Activated CD4-positive, alpha-beta T cell treated with anti-CD3 and anti-CD28 coated beads, Interleukin-2, amount 10 ng/mL, durations not matched to agents 24 days and 14 days (primary cell): ENCODE data around the gene OGDH. TPM values are rescaled to one million over a fixed set of nuclear protein-coding genes. Genes with fewer than 3 reads are reported as not detected.

Experiments
- DNase-seq: peaks from one replicate; pipeline ENCODE4 v3.0.0; 2022
- H3K27ac Mint-ChIP-seq: one replicate; pipeline ENCODE4 v1.8.0; 2022; ENCODE audit warnings: mild to moderate bottlenecking, mixed read lengths
- H3K27me3 Mint-ChIP-seq: one replicate; pipeline ENCODE4 v1.8.0; 2022; ENCODE audit warnings: mixed read lengths
- H3K36me3 Mint-ChIP-seq: one replicate; pipeline ENCODE4 v1.8.0; 2022; ENCODE audit warnings: low read depth, mild to moderate bottlenecking, mixed read lengths
- H3K4me1 Mint-ChIP-seq: one replicate; pipeline ENCODE4 v1.8.0; 2021; ENCODE audit warnings: mixed read lengths
- H3K4me3 Mint-ChIP-seq: one replicate; pipeline ENCODE4 v1.8.0; 2022; ENCODE audit warnings: mild to moderate bottlenecking, moderate library complexity, mixed read lengths
- H3K9me3 Mint-ChIP-seq: one replicate; pipeline ENCODE4 v1.8.0; 2021; ENCODE audit warnings: mixed read lengths
- intact Hi-C: fragments of 100-400 bp; cut with micrococcal nuclease; formaldehyde crosslinking; loops from one replicate; pipeline ENCODE4 v1.15.1; 2023
- total RNA-seq: library from RNA; stranded (reverse); gene quantifications from 2 replicates; pipeline ENCODE4 v1.2.3, GENCODE V29; 2022

The OGDH gene
- total RNA-seq, 1 donor from 2014 or later = 102 TPM

DNA sequence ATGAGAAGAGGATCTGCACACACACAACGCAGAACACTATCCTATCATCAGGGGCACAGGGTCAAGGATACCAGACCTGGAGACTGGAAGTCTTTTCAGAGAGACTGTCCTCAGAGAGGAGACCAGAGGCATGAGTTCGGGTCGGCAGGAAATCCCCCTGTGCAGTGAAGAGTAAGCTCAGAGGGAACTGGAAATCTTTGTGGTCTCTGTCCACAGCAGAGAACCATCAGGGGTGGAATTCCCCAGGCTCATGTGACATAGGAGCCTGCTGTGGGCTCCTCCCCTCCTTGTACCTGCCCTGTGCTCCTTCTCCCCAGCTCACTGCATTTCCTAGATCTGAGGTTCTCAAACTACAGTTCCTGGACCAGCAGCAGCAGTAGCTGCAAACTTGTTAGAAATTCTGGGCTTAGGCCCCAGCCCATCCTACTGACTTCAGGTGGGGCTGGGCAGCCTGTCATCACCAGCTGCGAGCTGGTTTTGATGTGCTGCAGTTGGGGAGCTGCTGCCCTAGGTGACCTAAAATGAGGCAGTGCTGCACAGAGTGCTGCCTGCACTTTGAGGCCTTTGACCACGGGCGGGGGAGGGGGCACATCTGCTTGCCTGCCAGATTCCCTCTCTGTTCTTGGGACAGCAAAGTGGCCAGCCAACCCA is 144.6 kb downstream of the OGDH start:
- peak; percentile 91 for DNase-seq
- no peaks in the 10 kb centered on the region for H3K9me3 Mint-ChIP-seq
- H3K36me3 Mint-ChIP-seq = peaks cover 19% of the 10 kb centered on the region
- H3K4me1 Mint-ChIP-seq = peaks cover 41% of the 10 kb centered on the region
- peak overlapping the region; percentile 88 for H3K27ac Mint-ChIP-seq
- intact Hi-C loops = loop anchor here (1.0 kb wide), 1 partner anchor 112 kb away; no protein-coding TSS in a partner anchor
- H3K27me3 Mint-ChIP-seq = no peaks in the 10 kb centered on the region
- H3K4me3 Mint-ChIP-seq = peak overlapping the region; percentile 93

DNA sequence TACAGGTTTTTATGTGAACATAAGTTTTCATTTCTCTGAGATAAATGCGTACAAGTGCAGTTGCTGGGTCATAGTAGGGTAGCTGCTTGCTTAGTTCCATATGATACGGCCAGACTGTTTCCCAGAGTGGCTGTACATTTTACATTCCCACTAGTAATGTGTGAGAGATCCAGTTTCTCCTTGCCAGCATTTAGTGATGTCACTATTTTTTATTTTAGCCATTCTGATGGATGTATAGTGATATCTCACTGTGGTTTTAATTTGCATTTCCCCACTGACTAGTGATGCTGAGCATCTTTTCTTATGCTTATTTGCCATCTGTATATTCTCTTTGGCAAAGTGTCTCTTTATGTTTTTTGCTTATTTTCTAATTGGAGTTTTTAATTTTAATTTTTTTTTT is 146.4 kb downstream of the OGDH start:
- Mint-ChIP-seq H3K36me3 (peaks cover 25% of the 10 kb centered on the region), H3K27ac (peak overlapping the region; percentile 65), H3K27me3 (no peaks in the 10 kb centered on the region), H3K4me1 (peaks cover 35% of the 10 kb centered on the region), H3K4me3 (peak overlapping the region; percentile 37), H3K9me3 (no peaks in the 10 kb centered on the region)
- no peak for DNase-seq
- intact Hi-C loops = no loop called here

DNA sequence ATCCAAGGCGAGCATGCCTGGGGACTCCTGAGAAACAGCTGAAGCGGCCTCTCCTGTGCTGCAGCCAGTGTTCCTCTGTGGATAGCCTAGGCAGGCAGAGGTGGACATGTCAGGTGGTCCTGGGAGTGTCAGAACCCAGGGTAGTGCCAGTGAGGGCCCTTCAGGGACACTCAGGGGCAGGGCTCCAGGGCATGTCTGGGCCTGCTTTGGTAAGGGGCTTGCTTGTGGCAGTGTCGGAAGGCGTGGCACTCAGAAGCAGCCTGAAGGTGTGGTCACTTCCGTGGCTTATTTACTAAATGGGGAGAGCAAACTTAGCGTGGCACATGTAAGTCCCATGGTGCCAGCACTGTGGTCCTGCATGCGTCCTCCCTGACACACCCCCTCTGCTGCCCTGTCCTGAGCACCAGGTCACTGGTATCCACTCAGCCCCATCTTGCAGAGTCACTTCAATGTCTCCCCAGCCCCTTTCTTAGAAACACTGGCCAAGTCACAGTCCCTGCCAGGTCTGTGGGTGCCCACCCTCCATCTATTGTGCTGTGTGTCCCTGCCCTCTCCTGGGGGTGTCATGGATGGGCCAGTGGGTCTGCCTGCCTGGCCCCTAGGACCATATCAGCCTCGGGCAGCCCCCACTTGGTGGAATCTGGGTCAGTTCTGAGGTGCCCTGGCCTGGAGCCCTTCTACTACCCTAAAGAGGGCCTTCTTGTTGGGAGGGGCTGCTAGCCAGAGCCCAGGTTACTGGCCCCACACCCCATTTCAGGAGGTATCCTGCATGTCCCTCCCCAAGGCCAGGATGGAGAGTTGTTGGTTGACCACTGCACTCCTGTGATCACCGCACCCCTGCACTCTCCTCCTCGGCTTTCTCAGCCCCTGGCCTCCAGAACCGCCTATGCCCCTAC is 148.6 kb downstream of the OGDH start:
- H3K4me1 Mint-ChIP-seq = peaks cover 29% of the 10 kb centered on the region
- no peaks in the 10 kb centered on the region for H3K27me3 Mint-ChIP-seq
- peak overlapping the region; percentile 51 for H3K27ac Mint-ChIP-seq
- intact Hi-C loops = no loop called here
- no peak for DNase-seq
- peaks cover 27% of the 10 kb centered on the region for H3K36me3 Mint-ChIP-seq
- no peak overlapping the region for H3K4me3 Mint-ChIP-seq
- no peaks in the 10 kb centered on the region for H3K9me3 Mint-ChIP-seq

DNA sequence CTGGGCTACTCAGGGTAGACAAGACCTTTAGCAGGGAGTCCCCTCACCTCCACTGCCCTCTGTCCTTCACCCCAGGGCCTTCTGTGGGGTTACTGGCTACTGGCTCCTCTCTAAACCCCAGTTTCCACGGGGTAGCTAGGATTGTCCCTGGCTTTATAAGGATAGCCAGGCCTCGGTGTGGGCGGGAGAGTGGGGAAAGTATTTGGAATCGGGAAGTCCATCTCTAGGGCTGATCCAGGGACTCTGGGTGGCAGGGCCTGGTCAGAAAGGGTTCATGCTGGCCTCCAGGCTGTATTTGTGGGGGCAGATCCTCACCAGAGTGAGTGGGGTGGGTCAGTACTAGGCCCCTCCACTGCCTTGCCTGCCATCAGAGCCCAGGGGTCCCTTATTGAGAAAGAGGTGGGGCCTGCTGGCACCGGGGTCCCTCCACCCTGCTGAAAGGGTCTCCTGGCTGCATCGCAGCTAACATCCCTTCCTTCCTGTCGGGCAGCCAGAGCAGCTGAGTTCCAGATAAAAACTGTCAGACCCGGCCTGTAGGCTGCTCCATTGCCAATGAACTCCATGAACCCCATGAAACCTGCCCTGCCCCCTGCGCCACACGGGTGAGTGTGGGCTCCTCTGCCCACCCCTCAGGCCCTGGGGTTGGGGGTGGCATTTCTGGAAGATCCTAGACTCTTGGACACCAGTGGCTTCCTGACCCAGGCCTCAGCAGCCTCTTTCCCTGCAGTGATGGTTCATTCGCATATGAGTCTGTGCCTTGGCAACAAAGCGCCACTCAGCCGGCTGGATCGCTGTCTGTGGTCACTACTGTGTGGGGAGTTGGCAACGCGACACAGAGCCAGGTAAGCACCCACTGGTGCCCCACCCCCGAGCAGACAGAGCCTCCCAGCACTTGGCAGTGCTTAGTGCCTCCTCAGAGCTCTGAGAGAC is 149.5 kb downstream of the OGDH start:
- no peak for DNase-seq
- H3K4me1 Mint-ChIP-seq = peaks cover 20% of the 10 kb centered on the region
- peaks cover 25% of the 10 kb centered on the region for H3K36me3 Mint-ChIP-seq
- no peaks in the 10 kb centered on the region for H3K9me3 Mint-ChIP-seq
- H3K4me3 Mint-ChIP-seq = no peak overlapping the region
- H3K27ac Mint-ChIP-seq = peak overlapping the region; percentile 17
- H3K27me3 Mint-ChIP-seq = no peaks in the 10 kb centered on the region
- intact Hi-C loops = no loop called here

DNA sequence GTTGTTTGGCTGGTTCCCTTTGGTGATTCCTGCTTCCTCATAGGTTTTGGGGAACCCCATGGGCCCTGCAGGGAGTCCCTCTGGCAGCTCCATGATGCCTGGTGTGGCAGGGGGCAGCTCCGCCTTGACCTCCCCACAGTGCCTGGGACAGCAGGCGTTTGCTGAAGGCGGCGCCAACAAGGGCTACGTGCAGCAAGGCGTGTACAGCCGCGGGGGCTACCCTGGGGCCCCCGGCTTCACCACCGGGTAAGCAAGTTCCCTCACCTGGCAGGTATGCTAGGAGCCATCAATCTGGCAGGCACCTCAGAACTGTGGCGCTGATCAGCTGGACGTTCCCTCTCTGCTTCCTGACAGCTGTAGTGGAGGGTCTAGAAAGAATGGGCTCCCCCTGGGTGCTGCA is 150.5 kb downstream of the OGDH start:
- Mint-ChIP-seq H3K27ac (no peak overlapping the region), H3K4me1 (peaks cover 15% of the 10 kb centered on the region), H3K4me3 (no peak overlapping the region), H3K9me3 (no peaks in the 10 kb centered on the region), H3K36me3 (peaks cover 26% of the 10 kb centered on the region), H3K27me3 (no peaks in the 10 kb centered on the region)
- intact Hi-C loops = no loop called here
- DNase-seq = no peak

DNA sequence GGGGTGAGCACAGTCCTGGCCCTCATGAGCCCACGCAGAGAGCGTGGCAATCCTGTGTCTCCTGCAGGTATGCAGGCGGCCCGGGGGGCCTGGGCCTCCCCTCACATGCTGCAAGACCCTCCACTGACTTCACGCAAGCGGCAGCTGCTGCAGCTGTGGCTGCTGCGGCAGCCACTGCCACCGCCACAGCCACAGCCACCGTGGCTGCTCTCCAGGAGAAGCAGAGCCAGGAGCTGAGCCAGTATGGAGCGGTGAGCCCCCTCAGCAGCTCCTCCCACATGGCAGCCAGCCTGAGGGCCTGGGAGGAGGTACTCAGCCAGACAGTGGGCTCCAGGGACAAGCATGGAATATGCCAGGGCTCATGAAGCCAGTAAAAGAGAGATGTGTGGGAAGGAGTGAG is 150.9 kb downstream of the OGDH start:
- Mint-ChIP-seq H3K4me3 (no peak overlapping the region), H3K27me3 (no peaks in the 10 kb centered on the region)

DNA sequence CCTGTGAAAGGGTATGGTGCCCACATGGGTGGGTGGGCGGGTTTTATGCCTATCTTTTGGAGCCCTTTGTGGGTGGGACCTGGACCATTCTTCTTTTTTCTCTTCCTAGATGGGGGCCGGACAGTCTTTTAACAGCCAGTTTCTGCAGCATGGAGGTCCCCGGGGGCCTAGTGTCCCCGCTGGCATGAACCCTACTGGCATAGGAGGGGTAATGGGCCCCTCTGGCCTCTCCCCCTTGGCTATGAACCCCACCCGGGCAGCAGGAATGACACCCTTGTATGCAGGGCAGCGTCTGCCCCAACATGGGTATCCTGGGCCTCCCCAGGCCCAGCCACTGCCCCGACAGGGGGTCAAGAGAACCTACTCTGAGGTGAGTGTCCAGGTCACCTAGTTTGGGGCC is 151.3 kb downstream of the OGDH start:
- intact Hi-C loops = no loop called here

More for the DNA sequence above, 150.9 kb downstream of the OGDH start:
- Mint-ChIP-seq H3K36me3 (peaks cover 28% of the 10 kb centered on the region), H3K27ac (no peak overlapping the region), H3K4me1 (peaks cover 13% of the 10 kb centered on the region), H3K9me3 (no peaks in the 10 kb centered on the region)
- intact Hi-C loops = no loop called here
- DNase-seq = no peak

More for the DNA sequence above, 151.3 kb downstream of the OGDH start:
- H3K9me3 Mint-ChIP-seq = no peaks in the 10 kb centered on the region
- no peaks in the 10 kb centered on the region for H3K27me3 Mint-ChIP-seq
- DNase-seq = no peak
- H3K4me1 Mint-ChIP-seq = peaks cover 8% of the 10 kb centered on the region
- no peak overlapping the region for H3K4me3 Mint-ChIP-seq
- H3K36me3 Mint-ChIP-seq = peaks cover 26% of the 10 kb centered on the region
- H3K27ac Mint-ChIP-seq = no peak overlapping the region

Other genes with a start within 250 kb of the OGDH start
- gene NUDCD3, start 116.0 kb upstream of the OGDH start, total RNA-seq = 88.8 and 92.7 TPM in 2 replicates
- gene NPC1L1, start 65.3 kb upstream of the OGDH start, total RNA-seq = not detected in 2 replicates
- gene DDX56, start 32.7 kb upstream of the OGDH start, total RNA-seq = 162 and 172 TPM in 2 replicates
- gene TMED4, start 24.4 kb upstream of the OGDH start, total RNA-seq = 78.4 and 80.2 TPM in 2 replicates
- gene ZMIZ2, start 142.2 kb downstream of the OGDH start, total RNA-seq = 130 and 133 TPM in 2 replicates
- gene PPIA, start 190.1 kb downstream of the OGDH start, total RNA-seq = 2,368 and 2,448 TPM in 2 replicates
- gene H2AZ2, start 241.5 kb downstream of the OGDH start, total RNA-seq = 188 and 192 TPM in 2 replicates